HepG2 (cell line): Measurements from ENCODE around the gene SH2D3A. TPM values are rescaled to one million over a fixed set of nuclear protein-coding genes. Genes with fewer than 3 reads are reported as not detected.

Experiments
- HDAC1 ChIP-seq: sonication (generic); formaldehyde crosslinking; IDR thresholded peaks from 2 replicates; pipeline ENCODE4 v1.5.1; 2020; ENCODE audit warnings: mild to moderate bottlenecking, missing genetic modification reagents
- IRF2 ChIP-seq: IDR thresholded peaks from 2 replicates; pipeline ENCODE4 v1.6.1; 2018; ENCODE audit warnings: missing genetic modification reagents, missing compliant biosample characterization
- KDM6A ChIP-seq: IDR thresholded peaks from 2 replicates; pipeline ENCODE4 v1.6.1; 2016; ENCODE audit warnings: low read depth
- NR2F1 ChIP-seq, 2 experiments: fragments of 450-650 bp in 1 of 2; formaldehyde crosslinking in 1 of 2; IDR thresholded peaks; 2 replicates each; pipeline versions ENCODE4 v1.5.0 to v1.6.1; 2016 to 2020; ENCODE audit warnings: mild to moderate bottlenecking in 1 of 2, missing compliant biosample characterization in 1 of 2, missing genetic modification reagents in 1 of 2, moderate library complexity in 1 of 2
- NRL ChIP-seq: sonication (generic); formaldehyde crosslinking; IDR thresholded peaks from 2 replicates; pipeline ENCODE4 v1.5.0; 2020; ENCODE audit warnings: missing genetic modification reagents, mild to moderate bottlenecking, moderate library complexity, borderline replicate concordance
- ZEB1 ChIP-seq: IDR thresholded peaks from 2 replicates; pipeline ENCODE4 v1.6.1; 2012; ENCODE audit warnings: mild to moderate bottlenecking, low read depth, inconsistent platforms; ENCODE audit not compliant: insufficient replicate concordance
- ZKSCAN8 ChIP-seq: IDR thresholded peaks from 2 replicates; pipeline ENCODE4 v1.6.1; 2016; ENCODE audit warnings: borderline replicate concordance, missing genetic modification reagents, missing compliant biosample characterization
- ZNF33B ChIP-seq: sonication (generic); formaldehyde crosslinking; IDR thresholded peaks from 2 replicates; pipeline ENCODE4 v1.5.1; 2020; ENCODE audit warnings: mild to moderate bottlenecking, missing genetic modification reagents
- polyA plus RNA-seq, 8 experiments: library from polyadenylated mRNA; depleted of rRNA in 3 of 8; stranded (reverse) in 7 of 8; unstranded in 1 of 8; fragments of >200 nt; fragmentation: Illumina TruSeq in 4 of 8; extraction: Trizol in 4 of 8; gene quantifications; 2 replicates each; pipeline versions ENCODE4 v1.2.1 to v1.2.3, GENCODE V29; 2011 to 2016; ENCODE audit warnings: low read depth in 4 of 8, missing spikeins in 1 of 8, mixed read lengths in 1 of 8; ENCODE audit not compliant: insufficient read depth in 1 of 8
- total RNA-seq, 5 experiments: library from RNA; depleted of rRNA; stranded (reverse); fragments of >200 nt; fragmentation: Illumina TruSeq; extraction: Trizol; gene quantifications; 2 replicates each; pipeline ENCODE4 v1.2.3, GENCODE V29; 2016; ENCODE audit warnings: low read depth in 1 of 5
- TF ChIP-seq, protein P1 (sequence below): IDR thresholded peaks from 2 replicates; pipeline ENCODE4 v1.6.1; 2018; ENCODE audit warnings: missing genetic modification reagents
- TF ChIP-seq, protein P2 (sequence below): sonication (generic); formaldehyde crosslinking; conservative IDR thresholded peaks from 2 replicates; pipeline ENCODE4 v1.4.0; 2020; ENCODE audit warnings: mild to moderate bottlenecking, missing genetic modification reagents, moderate library complexity
- TF ChIP-seq, protein P3 (sequence below): IDR thresholded peaks from 2 replicates; pipeline ENCODE4 v1.4.0; 2020; ENCODE audit warnings: mild to moderate bottlenecking, missing genetic modification reagents
- TF ChIP-seq, protein P4 (sequence below): sonication (generic); formaldehyde crosslinking; IDR thresholded peaks from 2 replicates; pipeline ENCODE4 v1.5.0; 2020; ENCODE audit warnings: mild to moderate bottlenecking, missing genetic modification reagents, borderline replicate concordance
- TF ChIP-seq, protein P5 (sequence below): sonication (generic); formaldehyde crosslinking; IDR thresholded peaks from 2 replicates; pipeline ENCODE4 v1.5.1; 2020; ENCODE audit warnings: mild to moderate bottlenecking, moderate library complexity, missing genetic modification reagents

SH2D3A gene
- total and polyA plus RNA-seq, 2 of the 13 experiments (the other 11 are each of a cell fraction or from before 2014, with no cell fraction given) = 1.0 to 2.2 TPM

DNA sequence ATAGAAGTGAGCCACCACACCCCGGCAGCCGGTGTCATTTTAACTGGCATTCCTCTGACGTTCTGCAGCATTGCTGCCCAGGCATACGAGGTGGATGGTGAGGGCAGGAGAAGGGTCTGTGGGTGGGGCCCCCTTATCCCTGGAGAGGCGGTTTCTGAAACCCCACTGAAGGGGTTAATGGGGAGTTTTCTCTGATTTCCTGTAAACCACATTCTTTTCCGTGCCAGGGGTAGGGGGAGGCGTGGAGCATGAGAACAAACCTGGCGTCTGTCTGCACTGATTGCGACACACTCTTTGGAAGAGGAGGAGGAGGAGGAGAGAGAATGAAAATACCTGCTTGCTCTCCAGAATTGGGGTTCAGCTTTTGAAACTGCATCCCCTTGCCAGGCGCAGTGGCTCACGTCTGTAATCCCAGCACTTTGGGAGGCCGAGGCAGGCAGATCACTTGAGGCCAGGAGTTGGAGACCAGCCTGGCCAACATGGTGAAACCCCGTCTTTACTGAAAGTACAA, 44.1 kb downstream of the SH2D3A start (continued):
- TF ChIP-seq, protein P1, sequence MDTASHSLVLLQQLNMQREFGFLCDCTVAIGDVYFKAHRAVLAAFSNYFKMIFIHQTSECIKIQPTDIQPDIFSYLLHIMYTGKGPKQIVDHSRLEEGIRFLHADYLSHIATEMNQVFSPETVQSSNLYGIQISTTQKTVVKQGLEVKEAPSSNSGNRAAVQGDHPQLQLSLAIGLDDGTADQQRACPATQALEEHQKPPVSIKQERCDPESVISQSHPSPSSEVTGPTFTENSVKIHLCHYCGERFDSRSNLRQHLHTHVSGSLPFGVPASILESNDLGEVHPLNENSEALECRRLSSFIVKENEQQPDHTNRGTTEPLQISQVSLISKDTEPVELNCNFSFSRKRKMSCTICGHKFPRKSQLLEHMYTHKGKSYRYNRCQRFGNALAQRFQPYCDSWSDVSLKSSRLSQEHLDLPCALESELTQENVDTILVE (CRISPR knock-in tag) = 0 out of 2 replicates have a peak, but pooled peaks have one; percentile 27
- TF ChIP-seq, protein P2, sequence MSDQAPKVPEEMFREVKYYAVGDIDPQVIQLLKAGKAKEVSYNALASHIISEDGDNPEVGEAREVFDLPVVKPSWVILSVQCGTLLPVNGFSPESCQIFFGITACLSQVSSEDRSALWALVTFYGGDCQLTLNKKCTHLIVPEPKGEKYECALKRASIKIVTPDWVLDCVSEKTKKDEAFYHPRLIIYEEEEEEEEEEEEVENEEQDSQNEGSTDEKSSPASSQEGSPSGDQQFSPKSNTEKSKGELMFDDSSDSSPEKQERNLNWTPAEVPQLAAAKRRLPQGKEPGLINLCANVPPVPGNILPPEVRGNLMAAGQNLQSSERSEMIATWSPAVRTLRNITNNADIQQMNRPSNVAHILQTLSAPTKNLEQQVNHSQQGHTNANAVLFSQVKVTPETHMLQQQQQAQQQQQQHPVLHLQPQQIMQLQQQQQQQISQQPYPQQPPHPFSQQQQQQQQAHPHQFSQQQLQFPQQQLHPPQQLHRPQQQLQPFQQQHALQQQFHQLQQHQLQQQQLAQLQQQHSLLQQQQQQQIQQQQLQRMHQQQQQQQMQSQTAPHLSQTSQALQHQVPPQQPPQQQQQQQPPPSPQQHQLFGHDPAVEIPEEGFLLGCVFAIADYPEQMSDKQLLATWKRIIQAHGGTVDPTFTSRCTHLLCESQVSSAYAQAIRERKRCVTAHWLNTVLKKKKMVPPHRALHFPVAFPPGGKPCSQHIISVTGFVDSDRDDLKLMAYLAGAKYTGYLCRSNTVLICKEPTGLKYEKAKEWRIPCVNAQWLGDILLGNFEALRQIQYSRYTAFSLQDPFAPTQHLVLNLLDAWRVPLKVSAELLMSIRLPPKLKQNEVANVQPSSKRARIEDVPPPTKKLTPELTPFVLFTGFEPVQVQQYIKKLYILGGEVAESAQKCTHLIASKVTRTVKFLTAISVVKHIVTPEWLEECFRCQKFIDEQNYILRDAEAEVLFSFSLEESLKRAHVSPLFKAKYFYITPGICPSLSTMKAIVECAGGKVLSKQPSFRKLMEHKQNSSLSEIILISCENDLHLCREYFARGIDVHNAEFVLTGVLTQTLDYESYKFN (CRISPR knock-in tag) = peak; percentile 87
- TF ChIP-seq NR2F1 (CRISPR knock-in tag; IDR thresholded peaks at IDR 0.05) (peak; percentile 31; a peak in 2 of 4 replicates), HDAC1 (CRISPR knock-in tag) (peak; percentile 87), ZEB1 (peak; percentile 48), KDM6A (CRISPR knock-in tag) (peak; percentile 56; the same call in 1 of the 2 replicates), ZNF33B (CRISPR knock-in tag) (peak; percentile 35; the same call in 1 of the 2 replicates), NRL (no peak), ZKSCAN8 (CRISPR knock-in tag) (peak; percentile 81), IRF2 (CRISPR knock-in tag) (peak; percentile 80)
- TF ChIP-seq, protein P3, sequence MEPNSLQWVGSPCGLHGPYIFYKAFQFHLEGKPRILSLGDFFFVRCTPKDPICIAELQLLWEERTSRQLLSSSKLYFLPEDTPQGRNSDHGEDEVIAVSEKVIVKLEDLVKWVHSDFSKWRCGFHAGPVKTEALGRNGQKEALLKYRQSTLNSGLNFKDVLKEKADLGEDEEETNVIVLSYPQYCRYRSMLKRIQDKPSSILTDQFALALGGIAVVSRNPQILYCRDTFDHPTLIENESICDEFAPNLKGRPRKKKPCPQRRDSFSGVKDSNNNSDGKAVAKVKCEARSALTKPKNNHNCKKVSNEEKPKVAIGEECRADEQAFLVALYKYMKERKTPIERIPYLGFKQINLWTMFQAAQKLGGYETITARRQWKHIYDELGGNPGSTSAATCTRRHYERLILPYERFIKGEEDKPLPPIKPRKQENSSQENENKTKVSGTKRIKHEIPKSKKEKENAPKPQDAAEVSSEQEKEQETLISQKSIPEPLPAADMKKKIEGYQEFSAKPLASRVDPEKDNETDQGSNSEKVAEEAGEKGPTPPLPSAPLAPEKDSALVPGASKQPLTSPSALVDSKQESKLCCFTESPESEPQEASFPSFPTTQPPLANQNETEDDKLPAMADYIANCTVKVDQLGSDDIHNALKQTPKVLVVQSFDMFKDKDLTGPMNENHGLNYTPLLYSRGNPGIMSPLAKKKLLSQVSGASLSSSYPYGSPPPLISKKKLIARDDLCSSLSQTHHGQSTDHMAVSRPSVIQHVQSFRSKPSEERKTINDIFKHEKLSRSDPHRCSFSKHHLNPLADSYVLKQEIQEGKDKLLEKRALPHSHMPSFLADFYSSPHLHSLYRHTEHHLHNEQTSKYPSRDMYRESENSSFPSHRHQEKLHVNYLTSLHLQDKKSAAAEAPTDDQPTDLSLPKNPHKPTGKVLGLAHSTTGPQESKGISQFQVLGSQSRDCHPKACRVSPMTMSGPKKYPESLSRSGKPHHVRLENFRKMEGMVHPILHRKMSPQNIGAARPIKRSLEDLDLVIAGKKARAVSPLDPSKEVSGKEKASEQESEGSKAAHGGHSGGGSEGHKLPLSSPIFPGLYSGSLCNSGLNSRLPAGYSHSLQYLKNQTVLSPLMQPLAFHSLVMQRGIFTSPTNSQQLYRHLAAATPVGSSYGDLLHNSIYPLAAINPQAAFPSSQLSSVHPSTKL (CRISPR knock-in tag) = peak; percentile 76
- TF ChIP-seq, protein P4, sequence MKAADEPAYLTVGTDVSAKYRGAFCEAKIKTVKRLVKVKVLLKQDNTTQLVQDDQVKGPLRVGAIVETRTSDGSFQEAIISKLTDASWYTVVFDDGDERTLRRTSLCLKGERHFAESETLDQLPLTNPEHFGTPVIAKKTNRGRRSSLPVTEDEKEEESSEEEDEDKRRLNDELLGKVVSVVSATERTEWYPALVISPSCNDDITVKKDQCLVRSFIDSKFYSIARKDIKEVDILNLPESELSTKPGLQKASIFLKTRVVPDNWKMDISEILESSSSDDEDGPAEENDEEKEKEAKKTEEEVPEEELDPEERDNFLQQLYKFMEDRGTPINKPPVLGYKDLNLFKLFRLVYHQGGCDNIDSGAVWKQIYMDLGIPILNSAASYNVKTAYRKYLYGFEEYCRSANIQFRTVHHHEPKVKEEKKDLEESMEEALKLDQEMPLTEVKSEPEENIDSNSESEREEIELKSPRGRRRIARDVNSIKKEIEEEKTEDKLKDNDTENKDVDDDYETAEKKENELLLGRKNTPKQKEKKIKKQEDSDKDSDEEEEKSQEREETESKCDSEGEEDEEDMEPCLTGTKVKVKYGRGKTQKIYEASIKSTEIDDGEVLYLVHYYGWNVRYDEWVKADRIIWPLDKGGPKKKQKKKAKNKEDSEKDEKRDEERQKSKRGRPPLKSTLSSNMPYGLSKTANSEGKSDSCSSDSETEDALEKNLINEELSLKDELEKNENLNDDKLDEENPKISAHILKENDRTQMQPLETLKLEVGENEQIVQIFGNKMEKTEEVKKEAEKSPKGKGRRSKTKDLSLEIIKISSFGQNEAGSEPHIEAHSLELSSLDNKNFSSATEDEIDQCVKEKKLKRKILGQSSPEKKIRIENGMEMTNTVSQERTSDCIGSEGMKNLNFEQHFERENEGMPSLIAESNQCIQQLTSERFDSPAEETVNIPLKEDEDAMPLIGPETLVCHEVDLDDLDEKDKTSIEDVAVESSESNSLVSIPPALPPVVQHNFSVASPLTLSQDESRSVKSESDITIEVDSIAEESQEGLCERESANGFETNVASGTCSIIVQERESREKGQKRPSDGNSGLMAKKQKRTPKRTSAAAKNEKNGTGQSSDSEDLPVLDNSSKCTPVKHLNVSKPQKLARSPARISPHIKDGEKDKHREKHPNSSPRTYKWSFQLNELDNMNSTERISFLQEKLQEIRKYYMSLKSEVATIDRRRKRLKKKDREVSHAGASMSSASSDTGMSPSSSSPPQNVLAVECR (CRISPR knock-in tag) = peak; percentile 63; the same call in 1 of the 2 replicates
- TF ChIP-seq, protein P5, sequence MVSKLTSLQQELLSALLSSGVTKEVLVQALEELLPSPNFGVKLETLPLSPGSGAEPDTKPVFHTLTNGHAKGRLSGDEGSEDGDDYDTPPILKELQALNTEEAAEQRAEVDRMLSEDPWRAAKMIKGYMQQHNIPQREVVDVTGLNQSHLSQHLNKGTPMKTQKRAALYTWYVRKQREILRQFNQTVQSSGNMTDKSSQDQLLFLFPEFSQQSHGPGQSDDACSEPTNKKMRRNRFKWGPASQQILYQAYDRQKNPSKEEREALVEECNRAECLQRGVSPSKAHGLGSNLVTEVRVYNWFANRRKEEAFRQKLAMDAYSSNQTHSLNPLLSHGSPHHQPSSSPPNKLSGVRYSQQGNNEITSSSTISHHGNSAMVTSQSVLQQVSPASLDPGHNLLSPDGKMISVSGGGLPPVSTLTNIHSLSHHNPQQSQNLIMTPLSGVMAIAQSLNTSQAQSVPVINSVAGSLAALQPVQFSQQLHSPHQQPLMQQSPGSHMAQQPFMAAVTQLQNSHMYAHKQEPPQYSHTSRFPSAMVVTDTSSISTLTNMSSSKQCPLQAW (CRISPR knock-in tag) = peak; percentile 84
